HG03457 (cell line): Measurements from ENCODE around the gene KLHL30.
"Not testable (repeated sequence)": the region's sequence is repeated elsewhere in the genome, so short reads cannot be mapped to it uniquely, and the experiment has no call there.

Experiments
- ATAC-seq: cut with Tn5 transposase; IDR thresholded peaks from one replicate; pipeline ENCODE4 v1.9.1; 2021; ENCODE audit warnings: moderate number of reproducible peaks; ENCODE audit not compliant: unreplicated experiment

KLHL30 gene

DNA sequence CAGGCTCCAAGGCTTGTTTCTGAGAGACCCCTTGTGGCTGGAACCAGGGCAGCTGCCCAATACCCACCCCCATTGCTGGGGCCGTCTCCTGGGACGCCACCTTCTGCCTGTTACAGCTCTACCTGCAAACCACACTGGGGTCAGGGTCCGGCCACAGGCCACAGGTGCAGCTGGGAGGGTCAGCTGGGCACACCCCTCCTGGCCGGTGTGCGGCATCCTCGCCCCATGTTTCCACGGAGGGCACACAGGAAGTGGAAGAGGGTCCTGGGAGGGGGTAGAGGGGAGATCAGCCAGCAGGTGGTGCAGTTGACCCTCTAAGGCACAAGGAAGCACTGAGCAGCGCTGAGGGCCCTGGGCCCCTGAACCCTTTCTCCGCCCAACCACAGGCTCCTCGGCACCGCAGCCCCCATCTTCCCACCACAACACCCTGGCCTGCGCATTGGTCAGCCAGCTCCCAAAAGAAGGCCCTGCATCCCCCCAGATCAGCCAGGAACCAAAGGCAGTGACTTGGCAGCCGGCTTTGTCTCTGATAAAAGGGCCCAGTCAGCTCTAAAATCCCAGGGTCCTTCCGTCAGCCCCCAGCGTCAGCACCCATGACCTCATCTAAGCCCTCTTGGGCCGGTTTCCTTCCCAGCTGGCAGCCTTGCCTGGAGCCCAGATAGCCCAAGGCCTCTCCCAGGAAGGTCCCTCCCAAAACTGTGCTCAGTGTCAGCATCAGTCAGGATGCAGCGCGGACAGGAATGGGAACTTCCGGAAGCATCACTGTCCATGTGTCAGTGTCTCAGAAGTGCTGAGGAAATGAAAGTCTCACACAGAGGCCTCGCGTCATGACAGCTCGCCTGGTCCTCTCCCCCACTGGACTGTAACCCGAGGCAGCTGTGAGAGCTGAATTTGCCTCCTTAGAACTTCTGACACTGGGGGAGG, 22.0 kb downstream of the KLHL30 start:
- ATAC-seq = no peak

DNA sequence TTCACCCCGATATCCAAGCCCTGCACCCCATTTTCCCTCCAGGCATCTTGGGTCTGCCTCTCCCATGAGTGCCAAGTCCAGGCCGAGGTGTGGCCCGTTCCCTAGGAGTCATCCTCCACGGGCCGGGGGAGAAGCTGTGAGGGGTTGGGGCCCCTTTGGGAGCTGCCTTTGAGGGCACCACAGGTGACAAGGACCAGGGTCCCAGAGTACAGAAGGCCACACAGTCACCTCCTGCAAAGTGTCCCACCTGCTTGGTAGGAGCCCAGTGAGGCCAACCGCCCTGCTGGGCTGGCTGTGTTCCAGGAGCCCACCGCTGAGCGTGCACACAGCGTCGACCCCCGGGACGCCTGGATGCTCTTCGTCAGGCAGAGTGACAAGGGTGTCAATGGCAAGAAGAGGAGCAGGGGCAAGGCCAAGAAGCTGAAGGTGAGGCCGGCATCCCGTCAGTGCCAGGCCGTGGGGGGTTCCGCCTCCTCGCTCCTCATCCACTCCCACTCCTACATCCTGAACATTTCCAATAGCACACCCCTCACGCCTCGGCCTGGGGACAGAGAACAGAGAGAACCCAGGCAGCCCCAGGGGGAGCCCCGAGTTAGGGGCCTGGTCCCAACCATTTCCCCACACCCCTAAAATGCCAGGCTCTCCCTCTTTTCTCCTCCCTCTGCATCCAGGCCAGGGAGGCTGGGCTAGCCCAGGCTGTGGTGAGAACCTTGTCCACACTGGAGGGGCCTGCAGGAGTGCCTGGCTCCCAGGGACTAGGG, 23.0 kb downstream of the KLHL30 start:
- no peak for ATAC-seq

DNA sequence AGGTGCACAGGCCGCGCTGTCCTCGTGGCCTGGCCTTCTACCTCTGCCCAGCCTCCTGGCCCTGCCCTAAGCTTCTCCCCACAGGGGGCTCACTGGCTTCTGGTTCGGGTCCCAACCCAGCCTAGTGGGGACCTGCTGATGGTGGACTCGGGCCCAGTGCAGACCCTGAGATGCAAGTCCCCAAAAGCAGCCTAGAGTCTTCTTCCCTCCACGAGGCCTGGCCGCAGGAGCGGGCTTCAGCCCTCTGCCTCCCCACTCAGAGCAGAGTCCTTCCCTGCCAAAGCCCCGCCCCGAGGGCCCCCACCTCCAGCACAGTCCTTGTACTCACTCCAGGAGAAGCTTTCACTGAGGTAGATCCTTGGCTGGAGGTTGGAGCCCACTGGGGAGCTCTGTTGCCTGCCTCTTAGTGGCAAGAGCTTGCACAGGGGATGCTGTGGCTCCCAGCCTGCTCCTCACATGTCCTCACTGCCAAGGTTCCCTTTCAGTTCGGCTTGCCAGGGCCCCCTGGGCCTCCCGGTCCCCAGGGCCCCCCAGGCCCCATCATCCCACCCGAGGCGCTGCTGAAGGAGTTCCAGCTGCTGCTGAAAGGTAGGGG, 23.9 kb downstream of the KLHL30 start:
- ATAC-seq = no peak

DNA sequence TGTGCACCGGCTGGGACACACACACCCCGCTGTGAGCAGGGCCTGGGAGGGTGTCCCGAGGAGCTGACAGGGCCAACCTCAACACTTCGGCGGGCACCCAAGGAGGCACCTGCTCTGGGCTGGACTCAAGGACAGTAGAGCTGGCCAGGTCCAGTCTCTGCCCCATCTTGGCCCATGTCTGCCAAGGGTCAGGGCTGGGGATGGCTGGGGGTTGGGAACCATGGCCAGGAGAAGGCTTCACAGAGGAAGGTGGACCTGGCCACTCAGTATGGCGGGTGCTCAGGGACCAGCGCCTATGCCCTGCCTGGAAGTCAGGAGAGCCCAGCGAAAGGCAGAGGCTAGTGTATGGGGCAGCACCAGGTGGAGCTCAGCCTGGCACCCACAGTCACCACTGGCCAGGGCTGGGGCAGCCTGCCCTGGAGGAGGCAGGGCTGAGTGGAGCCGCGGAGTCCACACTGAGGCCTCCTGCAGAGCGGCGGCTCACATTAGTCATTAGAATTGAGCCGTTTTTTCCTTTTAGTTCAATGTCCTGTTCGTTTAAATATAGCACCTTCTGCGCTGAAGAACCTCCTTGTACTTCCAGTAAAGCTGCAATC, 24.5 kb downstream of the KLHL30 start:
- no peak for ATAC-seq

DNA sequence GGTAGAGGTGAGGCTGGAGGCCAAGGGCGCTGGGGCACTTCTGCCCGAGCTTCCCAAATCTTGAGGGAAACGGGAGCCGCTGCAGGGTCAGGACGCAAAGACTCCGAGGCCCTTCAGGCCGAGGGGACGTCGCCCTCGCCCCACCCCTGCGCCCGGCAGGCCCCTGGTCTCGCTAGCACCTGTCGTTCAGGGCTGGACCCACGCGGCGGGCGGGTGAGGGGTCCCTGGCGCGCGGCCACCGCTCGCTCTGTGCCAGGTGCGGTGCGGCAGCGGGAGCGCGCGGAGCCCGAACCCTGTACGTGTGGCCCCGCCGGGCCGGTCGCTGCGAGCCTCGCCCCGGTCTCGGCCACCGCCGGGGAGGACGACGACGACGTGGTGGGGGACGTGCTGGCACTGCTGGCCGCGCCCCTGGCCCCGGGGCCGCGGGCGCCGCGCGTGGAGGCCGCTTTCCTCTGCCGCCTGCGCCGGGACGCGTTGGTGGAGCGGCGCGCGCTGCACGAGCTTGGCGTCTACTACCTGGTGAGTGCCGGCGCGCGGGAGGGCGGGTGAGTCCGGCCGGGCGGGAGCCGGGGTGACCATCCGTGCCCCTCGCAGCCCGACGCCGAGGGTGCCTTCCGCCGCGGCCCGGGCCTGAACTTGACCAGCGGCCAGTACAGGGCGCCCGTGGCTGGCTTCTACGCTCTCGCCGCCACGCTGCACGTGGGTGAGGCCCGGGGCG, 25.2 kb downstream of the KLHL30 start:
- no peak for ATAC-seq

DNA sequence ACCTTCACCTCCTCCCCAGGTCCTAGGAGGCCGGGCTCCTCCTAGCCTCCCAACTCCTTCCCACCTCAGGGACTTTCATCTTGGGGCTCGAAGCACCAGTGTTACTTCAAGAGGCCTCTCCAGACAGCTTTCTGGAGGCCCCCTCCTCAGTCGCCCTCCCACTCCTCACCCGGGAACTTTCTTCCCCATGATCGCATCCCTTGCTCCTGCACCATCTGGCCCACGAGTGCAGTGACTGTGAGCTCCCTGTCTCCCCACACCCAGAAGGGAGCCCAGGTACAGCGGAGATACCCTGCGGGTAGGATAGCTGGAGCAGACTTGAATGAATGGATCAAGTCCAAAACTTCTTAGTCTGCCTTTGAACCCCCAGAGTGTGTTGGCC, 26.4 kb downstream of the KLHL30 start:
- no peak for ATAC-seq

DNA sequence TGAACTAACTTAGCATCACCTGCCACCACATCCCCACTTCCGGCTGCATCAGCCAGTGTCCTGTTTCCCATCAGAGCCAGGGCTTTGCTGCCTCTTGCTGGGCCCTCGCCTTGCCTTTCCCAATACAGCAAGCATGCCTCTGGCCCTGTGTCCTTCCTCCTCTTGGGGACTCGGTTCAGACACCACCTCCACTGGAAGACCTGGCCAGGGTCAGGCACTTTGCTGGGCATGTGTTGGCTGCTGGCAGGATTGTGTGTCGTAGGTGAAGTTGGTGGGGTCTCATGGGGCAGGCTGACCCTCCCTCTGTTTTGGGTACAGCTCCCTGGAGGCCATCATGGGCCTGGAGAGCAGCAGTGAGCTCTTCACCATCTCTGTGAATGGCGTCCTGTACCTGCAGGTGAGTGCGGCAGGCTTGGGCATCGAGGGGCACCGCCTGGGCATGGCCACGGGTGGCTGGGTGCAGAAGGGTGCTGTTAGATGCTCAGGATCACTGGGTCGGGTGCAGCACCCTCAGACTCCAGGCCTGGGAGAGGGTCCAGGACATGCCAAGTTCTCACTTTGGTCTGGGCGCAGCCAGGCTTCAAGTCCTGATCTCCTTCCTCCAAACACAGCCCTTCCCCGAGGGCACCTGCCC, 26.9 kb downstream of the KLHL30 start:
- ATAC-seq = no peak

DNA sequence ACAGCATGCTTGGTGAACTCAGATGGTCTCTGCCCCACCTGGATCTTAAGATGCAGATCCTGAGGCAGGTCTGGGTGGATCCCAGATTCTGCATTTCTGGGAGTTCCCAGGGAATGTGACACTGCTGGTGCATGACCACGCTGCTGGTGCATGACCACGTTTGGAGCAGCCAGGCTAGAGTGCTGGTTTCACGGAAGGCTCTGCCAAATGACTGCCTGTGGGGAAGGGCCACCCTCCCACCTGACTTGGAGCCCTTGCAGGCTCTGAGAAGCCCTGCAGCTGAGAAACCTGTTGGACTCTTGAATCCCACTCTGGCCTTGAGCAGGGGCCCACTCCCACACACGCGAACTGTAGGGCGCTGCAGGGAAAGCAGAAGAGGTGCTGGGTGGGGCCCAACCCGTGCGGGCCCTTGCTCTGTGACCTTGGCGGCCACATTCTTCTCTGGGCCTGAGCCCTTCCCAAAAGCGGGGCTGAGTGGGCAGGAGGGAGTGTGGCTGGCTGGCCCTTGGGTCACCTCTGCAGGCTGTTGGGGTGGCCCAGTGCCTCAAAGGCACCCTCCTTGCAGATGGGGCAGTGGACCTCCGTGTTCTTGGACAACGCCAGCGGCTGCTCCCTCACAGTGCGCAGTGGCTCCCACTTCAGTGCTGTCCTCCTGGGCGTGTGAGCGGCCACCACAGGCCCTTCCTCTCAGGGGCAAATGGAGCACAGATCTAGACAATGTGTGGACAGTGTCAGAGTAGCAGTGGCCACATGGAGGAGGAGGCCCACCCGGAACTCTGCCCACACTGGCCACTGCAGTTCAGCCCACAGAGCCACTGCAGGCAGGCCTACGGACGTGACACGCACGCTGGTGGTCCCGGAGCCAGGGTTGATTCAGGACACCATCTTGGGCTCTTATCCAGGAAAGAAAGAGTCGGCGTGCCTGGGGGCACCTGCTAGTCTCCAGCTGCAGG, 28.2 kb downstream of the KLHL30 start:
- no peak for ATAC-seq

DNA sequence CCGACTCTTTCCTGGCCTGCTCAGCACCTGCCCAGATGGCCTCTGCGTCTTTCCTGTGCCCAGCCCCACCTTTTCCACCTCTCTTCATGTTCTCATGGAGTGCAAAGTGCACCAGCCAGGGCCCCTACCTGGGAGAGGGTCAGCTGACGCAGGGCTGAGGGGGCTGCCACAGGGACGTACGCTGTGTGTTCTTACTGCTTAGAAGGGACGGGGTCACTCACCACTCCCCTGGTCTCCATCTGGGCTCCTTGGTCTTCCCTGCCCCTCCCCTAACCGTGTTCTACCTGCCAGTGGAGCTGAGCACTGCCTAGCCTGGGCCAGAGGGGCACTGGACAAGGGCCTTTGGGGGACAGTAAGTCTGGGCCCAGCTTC, 28.9 kb downstream of the KLHL30 start:
- ATAC-seq = no peak

DNA sequence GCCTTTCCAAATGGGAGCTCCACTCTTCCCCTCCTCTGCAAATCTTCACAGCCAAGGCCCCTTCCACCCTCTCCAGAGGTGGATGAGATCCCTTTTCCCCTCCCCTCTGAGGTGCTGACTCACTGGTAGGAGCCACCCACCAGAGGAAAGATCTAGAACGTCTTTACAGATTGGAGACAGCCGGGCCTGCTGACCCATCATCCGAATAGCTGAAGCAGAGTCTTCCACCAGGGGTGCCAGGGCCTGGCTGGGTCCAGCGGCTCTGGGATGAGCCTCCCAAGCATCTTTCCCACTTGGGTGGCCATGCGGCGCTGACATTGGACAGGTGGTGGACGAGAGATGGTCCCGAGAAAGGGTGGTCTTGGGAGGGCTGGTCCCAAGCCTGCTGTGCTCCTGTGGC, 29.3 kb downstream of the KLHL30 start:
- no peak for ATAC-seq

DNA sequence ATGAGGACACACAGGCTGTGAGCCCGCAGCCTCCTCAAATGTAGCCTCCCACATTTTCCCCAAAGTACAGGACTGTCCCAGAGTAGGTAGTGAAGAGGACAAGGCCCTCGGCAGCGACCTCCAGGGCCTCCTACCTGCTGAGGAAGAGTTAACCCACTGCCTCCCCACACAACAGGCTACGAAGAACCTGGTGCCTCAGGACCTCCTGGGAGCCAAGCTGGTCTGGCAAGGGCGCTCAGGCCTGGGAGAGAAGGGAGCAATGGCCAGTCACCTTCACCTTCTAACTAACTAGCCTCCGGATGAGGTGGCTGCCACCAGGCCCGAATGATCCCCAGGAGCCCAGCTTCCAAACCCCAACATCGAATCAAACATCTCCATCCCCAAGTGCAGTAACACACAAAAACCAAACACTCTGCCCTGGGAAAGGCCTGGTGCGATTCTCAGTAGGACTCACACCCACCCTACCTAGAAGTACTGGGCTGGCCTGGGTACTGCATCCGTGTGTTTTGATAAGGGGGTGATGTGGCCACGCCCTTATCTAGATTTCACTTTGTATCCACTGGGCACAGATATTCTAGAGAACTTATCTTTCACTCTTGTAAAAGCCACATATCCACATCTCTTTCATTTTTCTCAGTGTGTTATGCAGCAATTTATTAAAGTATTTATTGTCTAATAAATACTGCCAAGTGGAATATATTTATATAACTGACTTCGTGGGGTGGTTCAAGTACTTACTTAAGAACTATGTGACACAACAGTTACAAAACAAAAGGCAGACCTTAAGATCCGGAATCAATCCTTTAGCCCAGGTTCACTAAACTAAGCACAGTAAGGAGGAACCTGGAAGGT, 30.0 kb downstream of the KLHL30 start:
- ATAC-seq = no peak

DNA sequence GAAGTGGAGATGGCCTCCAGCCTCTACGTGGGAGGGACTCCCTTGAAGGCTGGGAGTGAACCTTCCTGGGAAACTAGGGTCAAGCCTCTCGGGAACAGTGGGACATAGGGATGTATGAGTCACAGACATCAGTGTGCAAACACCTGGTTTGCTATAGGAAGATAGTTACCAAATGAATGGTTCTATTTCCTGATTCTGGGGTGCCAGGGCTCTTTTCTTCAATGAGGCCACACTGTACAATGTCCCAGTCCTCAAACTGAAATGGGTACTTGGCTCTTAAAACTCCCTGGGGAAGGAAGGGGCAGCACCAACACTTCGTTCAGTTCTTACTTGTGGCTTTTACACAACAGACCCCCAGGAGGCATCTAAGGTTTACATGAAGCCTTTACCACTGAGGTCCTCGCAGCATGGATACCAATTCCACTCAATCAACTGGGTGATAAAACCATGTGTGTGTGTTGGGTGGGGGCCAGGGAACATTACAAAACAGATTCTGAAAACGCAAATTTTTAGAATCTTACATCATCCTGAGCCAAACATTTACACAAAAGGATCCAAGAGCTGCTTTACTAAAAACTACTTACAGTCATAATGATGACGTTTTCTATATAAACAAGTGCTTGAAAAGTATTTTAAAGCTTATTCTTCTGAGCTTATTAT, 30.7 kb downstream of the KLHL30 start:
- no peak for ATAC-seq

DNA sequence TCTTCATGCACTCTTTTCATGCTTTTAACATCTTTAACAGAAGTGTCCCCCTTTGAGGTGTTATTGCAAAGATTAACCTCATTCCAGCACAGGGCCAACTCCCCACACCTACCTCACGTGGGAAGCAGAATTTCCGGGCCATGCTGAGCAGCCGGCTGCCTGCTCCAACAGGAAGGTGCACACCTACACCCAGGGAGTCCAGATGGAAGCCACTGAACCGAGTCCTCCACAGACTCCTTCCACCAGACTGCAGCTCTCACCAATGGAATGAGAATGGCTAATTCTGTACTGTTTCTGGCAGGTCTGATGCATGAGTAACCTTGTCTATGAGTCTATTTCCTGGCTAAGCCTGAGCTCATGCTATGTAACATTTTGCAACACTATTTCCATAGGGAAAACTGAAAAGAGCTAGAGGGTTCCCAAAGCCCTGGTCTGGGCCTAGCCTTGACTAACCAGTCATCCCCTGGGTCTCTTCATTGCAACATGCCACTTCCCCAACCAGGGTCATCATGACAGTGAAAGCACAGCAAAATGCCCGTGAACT, 31.3 kb downstream of the KLHL30 start:
- ATAC-seq = no peak

DNA sequence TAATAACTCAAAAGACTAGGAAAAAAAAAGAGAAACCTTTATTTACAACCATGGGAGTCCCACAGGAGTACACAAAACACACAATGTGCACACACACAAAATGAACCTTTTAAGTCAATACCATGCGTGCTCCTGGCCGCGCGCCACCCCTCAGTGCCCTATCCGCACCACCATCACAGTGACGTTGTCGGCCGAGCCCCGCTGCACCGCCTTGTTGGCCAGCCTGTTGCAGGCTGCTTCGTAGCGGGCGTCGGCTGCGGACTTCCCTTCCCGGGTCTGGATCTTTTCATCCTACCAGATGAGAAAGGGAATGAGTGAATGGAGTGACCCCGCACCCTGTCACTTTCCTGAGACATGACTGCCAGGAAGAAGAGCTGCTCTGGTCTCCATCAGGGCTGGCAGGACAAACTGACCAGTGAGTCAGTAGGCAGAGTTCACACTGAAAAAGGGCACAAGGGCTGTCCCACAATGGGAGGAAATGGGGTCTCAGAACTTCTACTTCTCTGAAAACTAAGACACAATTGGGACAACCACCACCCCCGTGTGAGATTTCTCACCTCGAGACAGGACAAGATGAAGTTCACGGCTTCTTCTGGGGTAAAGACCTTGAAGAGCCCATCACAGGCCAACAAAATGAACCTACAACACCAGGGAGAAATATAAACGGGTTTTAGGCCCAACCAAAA, 32.1 kb downstream of the KLHL30 start:
- no peak for ATAC-seq

DNA sequence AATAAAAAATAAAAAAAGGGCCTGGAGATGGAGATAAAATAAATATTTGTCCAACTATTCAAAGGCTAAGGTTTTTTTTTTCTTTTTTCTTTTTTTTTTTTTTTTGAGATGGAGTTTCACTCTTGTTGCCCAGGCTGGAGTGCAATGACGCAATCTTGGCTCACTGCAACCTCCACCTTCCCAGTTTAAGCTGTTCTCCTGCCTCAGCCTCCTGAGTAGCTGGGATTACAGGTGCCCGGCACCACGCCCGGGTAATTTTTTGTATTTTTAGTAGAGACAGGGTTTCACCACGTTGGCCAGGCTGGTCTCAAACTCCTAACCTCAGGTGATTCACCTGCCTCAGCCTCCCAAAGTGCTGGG, 32.6 kb downstream of the KLHL30 start:
- ATAC-seq = not testable (repeated sequence)

DNA sequence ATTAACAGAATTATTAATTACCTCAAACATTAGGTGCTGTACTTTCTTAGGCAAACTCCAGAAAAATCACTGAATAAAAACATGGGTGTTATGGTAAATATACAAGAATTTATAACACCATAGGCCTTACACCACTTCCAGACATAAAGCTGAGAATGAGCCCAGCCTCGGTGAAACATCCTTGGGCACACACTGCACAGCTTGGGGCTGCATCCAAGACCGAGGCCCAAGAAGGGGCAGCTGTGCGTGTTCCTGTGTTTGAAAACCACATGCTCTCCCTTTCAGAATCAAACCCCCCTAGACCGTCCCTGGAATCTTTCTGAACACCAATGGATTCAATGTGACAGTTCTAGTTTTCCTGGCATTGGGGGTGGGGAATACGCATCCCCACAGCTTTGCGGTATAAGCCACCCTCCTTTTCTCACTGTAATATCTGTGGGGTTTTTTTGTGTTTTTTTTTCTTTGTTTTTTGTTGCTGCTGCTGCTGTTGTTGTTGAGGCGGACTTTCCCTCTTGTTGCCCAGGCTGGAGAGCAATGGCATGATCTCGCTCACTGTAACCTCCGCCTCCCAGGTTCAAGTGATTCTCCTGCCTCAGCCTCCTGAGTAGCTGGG, 33.2 kb downstream of the KLHL30 start:
- no peak for ATAC-seq

DNA sequence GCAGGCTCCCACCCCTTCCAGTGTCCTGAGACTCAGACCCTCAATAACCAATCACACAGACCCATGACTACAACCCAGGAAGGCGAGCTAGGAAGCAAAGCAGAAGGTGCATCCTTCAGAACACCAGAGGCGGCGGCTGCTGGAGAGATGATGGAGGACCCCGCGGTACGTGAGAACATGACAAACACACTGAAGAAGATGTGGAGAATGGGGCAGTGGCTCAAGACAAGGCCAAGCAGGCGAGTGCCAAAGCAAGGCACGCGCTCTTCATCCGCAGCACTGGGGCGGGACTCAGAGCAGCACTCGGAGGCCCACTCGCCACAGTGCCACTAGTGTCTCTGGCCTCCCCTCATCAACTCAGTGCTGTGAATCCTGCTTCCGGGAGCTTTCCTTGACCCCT, 34.0 kb downstream of the KLHL30 start:
- ATAC-seq = no peak
